Measurements from ENCODE around the gene CDK11B.

The CDK11B gene

DNA sequence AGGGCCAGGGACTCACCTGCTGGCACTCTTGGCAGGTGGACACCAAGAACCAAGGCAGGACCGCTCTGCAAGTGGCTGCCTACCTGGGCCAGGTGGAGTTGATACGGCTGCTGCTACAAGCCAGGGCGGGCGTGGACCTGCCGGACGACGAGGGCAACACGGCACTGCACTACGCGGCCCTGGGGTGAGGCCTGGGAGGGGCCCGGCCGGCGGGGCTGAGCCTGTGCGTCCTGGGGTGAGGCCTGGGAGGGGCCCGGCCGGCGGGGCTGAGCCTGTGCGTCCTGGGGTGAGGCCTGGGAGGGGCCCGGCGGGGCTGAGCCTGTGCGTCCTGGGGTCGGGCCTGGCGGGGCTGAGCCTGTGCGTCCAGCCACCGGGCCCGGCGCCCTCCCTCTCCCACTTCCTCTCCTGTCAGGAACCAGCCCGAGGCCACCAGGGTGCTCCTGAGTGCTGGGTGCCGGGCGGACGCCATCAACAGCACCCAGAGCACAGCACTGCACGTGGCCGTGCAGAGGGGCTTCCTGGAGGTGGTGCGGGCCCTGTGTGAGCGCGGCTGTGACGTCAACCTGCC, 31.5 kb downstream of the CDK11B start:
- DNase-seq (ENCODE audit: low spot score): peak; percentile 47

DNA sequence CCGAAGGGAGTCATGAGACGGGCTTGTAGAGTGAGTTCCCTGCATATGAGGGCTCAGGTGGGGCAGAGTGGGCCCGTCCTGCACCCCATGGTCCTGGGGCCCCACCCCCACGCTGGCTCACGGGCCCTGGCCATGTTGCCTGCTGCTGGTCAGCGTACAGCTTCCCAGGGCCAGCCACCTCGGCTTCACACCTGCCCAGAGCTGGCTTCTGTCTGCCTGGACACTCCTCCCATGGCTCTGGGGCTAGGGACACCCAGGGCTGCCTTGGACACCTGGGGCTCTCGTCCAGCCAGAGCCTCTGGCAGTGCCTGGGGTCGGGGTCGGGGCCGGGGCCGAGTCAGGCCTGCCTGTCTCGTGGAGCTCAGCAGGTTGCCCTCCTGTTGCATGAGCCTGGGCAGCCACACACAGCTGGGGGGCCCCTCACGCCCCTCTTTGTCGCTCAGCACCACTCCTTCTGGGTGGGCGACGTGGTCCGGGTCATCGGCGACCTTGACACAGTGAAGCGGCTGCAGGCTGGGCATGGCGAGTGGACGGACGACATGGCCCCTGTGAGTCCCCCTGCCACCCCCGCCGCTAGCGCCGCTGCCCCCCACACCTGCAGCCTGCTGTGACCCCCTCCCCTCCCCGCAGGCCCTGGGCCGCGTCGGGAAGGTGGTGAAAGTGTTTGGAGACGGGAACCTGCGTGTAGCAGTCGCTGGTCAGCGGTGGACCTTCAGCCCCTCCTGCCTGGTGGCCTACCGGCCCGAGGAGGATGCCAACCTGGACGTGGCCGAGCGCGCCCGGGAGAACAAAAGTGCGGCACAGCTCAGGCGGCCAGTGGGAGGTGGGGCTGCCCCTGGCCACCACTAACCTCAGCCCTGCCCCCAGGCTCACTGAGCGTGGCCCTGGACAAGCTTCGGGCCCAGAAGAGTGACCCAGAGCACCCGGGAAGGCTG, 32.3 kb downstream of the CDK11B start:
- DNase-seq (ENCODE audit: low spot score): no peak

DNA sequence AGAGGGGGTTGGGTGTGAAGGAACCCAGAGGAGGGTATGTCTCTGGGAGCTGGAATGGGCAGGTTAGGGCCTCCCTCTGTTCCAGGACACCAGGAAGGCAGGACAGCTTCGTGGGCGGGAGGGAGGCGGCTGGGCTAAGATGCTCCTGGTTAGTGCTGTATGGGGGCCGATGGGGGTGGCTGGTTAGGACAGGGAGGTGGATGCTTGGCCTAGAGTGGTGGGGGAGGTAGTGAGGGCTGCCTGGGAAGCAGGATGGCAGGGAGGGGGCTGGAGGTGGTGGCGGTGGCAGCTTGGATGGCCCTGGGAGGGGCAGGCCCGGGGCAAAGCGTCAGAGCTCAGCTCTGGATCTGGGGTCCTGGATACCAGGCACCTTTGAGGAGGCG, 33.0 kb downstream of the CDK11B start:
- no peak for DNase-seq (ENCODE audit: low spot score)

- DNase-seq (ENCODE audit: low spot score): no peak
Measured at GRCh38 chr1:1625404-1625775, 33.4 kb downstream of the CDK11B start.

DNA sequence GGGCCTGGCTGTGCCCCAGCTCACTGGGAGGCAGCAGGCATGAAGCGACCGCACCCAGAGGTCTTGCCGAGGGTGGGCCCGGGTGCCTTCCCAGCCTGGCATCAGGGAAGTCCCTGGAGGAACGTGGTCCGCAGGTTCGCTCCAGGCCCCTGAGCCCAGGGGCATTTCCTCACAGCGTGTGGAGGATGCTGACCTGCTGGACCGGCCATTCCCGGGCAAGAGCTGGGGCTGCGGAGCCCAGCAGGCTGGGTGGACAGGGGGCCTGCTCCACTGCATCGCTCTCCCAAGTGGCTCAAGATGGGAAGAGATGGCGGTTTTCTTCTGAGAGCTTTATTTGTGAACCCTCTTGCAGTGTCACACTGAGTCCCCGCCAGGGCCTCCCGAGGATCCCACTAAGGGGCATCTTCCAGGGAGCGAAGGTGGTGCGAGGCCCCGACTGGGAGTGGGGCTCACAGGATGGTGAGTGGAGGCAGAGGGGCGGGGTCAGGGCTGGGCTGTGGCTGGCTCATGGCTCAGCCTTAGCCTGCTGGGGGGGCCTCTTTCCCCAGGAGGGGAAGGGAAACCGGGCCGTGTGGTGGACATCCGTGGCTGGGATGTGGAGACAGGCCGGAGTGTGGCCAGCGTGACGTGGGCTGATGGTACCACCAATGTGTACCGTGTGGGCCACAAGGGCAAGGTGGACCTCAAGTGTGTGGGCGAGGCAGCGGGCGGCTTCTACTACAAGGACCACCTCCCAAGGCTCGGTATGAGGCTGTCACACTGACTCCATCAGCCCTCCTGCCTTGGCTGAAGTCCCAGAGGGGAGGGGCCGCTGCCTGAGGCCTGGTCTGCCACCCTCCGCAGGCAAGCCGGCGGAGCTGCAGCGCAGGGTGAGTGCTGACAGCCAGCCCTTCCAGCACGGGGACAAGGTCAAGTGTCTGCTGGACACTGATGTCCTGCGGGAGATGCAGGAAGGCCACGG, 34.1 kb downstream of the CDK11B start:
- DNase-seq (ENCODE audit: low spot score): no peak

GRCh38 chr1:1623631-1624442, 35.0 kb downstream of the CDK11B start:
- no peak for DNase-seq (ENCODE audit: low spot score)

DNA sequence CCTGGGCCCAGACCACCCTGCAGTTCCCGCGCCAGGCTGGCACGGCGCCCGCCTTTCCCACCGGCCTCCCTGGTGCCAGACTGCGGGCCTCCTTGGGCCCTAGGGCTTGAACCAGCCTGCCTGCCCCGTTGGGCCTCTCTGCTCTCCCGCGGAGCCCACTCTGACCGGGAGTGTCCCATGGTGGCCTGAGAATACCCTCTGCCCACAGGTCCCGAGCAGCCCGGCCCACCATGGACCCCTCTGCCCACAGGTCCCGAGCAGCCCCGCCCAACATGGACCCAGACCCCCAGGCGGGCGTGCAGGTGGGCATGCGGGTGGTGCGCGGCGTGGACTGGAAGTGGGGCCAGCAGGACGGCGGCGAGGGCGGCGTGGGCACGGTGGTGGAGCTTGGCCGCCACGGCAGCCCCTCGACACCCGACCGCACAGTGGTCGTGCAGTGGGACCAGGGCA, 35.6 kb downstream of the CDK11B start:
- DNase-seq (ENCODE audit: low spot score): no peak

- DNase-seq (ENCODE audit: low spot score): no peak
Measured at GRCh38 chr1:1622788-1623094, 36.1 kb downstream of the CDK11B start.

DNA sequence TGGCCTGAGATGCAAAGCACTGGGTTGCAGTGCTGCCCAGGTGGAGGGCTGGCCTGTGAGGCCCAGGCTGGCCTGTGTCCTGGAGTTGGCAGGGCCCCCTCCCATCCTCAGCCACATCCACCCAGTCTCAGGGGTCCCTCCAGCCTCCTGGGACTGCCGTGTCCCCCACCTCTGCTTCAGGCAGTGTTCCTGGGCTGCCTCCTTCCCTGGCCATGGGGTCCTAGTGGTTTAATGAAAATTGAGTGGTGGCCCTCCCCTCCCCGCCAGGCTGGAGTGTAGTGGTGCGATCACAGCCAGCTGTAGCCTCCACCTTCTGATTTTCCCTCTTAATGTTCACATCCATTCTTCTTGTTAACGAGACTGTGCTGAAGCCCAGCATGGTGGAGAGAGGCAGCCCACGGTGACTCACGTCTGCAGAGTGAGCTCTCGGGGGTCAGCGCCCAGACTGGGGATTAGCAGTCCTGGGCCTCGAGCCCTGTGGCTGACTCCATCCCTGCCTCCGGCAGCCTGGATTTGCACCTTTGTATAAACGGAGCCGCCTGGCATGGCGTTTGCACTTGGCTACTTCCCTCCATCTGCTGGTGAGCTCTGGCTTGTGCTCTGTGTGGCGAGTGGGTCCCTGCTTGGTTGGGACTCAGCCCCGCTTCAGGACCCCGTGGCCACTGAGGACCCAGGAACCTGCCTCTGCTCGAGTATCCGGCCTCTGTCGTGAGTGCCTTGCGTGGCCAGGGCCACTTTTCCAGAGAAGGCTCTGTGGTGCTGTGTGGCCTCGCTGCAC, 36.6 kb downstream of the CDK11B start:
- DNase-seq (ENCODE audit: low spot score): no peak

- DNase-seq (ENCODE audit: low spot score): no peak
Measured at GRCh38 chr1:1621173-1622009, 37.4 kb downstream of the CDK11B start.

- DNase-seq (ENCODE audit: low spot score): no peak
Measured at GRCh38 chr1:1620433-1621139, 38.2 kb downstream of the CDK11B start.

DNA sequence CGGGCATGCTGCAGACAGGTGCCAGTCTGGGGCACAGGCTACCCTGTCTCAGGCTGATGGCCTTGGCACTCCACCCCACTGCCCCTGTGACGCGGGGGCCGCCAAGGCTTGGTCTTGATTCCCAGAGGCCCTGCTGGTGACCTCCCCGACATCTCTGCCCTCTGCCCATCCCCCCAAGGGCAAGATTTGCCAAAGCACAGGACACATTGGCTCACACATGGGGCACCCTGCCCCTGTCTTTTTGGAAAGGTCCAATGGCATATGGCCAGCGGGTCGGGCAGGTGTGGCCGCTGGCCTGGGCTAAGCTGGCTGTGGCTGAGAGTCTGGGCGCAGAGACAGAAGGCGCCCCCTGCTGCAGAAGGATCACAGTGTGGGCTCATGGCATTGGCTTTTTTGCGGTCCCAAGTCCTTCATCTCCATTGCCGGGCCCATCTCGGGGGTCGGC, 38.9 kb downstream of the CDK11B start:
- DNase-seq (ENCODE audit: low spot score): no peak

GRCh38 chr1:1618396-1619068, 40.3 kb downstream of the CDK11B start:
- DNase-seq (ENCODE audit: low spot score): no peak

GRCh38 chr1:1617925-1618324, 40.9 kb downstream of the CDK11B start:
- no peak for DNase-seq (ENCODE audit: low spot score)

DNA sequence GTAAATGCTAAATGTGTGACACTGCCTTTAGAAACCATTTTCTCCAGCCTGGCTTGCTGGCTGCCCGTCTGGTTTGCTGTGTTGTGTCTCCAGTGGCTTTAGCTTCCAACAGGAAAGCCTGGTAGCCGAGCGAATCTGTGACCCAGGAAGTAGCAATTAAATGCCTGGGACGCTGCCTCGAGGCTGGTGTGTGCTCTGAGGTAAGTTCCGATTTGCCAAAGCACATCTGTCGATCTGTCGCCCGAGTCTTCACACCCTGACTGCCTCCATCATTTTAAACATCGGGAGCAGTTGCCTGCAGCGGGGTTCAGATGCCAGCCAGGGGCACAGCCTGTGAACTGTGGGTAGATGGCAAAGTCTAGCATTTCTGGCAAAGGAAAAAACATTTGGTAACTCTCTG, 41.3 kb downstream of the CDK11B start:
- no peak for DNase-seq (ENCODE audit: low spot score)

DNA sequence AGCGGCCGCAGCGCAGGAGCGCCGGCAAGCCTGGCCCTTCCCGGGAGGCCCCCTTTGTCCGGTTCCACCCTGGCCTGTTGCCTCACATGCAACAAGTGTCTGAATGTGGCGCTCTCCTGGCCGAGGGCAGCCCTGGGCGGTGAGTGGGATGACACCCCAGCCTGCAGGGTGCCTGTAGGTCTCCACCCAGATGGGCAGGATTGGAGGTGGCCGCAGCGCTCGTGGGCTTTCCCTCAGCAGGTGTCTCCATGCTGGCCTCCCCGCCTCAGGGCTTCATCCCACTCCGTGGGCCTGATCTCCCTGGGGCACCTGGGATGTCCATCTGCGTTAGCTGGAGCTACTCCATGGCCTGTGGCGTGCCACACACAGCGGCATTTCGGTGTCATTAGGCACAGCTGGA, 42.0 kb downstream of the CDK11B start:
- no peak for DNase-seq (ENCODE audit: low spot score)

- DNase-seq (ENCODE audit: low spot score): peak; percentile 38
Measured at GRCh38 chr1:1616045-1616790, 42.6 kb downstream of the CDK11B start.

All from LoVo (cell line).